OCI-LY7 (cell line): ENCODE measurements around the gene IKZF3. TPM values are rescaled to one million over a fixed set of nuclear protein-coding genes. Genes with fewer than 3 reads are reported as not detected.

ENCODE experiments used
- BruUV-seq: library from RNA; stranded (reverse); fragments of 400-500 nt; replicated peaks from 2 replicates; lab custom pipeline; 2021; lab: Mats Ljungman, UMichigan
- CTCF ChIA-PET: fragments of 300-600 bp; sonication (Branson Sonifier 250); formaldehyde crosslinking; loops from one replicate; lab custom pipeline; 2022; ENCODE audit warnings: antibody characterized with exemption; ENCODE audit not compliant: unreplicated experiment; lab: Charles Lee
- POLR2A ChIA-PET: fragments of 300-600 bp; sonication (Branson Sonifier 250); formaldehyde crosslinking; loops from one replicate; lab custom pipeline; 2022; ENCODE audit warnings: antibody characterized with exemption; lab: Charles Lee
- DNase-seq: peaks from one replicate; pipeline ENCODE4 v3.0.0-alpha.2; 2015; ENCODE audit warnings: low spot score
- H2AFZ ChIP-seq: fragments of 200-600 bp; sonication (generic), shearing (Covaris generic); 2 replicates; pipeline ENCODE4 v1.6.1; 2014; ENCODE audit warnings: mild to moderate bottlenecking, antibody characterized with exemption, low read length, moderate library complexity
- H3K27ac ChIP-seq: fragments of 200-600 bp; sonication (generic); 2 replicates; pipeline ENCODE4 v1.5.1; 2014; ENCODE audit warnings: mixed run types, low read depth, mild to moderate bottlenecking, moderate library complexity, low read length, inconsistent platforms; ENCODE audit not compliant: poor library complexity, severe bottlenecking
- H3K36me3 ChIP-seq: fragments of 200-600 bp; sonication (generic); 2 replicates; pipeline ENCODE4 v1.6.1; 2014; ENCODE audit warnings: mild to moderate bottlenecking, antibody characterized with exemption, low read length, moderate library complexity, mixed read lengths; ENCODE audit not compliant: insufficient read depth
- H3K4me1 ChIP-seq: fragments of 200-600 bp; sonication (generic); 2 replicates; pipeline ENCODE4 v1.5.1; 2014; ENCODE audit warnings: mild to moderate bottlenecking, low read length; ENCODE audit not compliant: insufficient read depth, poor library complexity, severe bottlenecking
- H3K4me2 ChIP-seq: fragments of 200-600 bp; sonication (generic); 2 replicates; pipeline ENCODE4 v1.6.1; 2014; ENCODE audit warnings: mild to moderate bottlenecking, low read length
- H3K4me3 ChIP-seq: fragments of 200-600 bp; sonication (generic); 2 replicates; pipeline ENCODE4 v1.5.1; 2014; ENCODE audit warnings: mild to moderate bottlenecking, low read depth, low read length; ENCODE audit not compliant: poor library complexity, severe bottlenecking
- H3K79me2 ChIP-seq: fragments of 200-600 bp; sonication (generic); 2 replicates; pipeline ENCODE4 v1.6.1; 2016; ENCODE audit warnings: low read depth, mild to moderate bottlenecking, low read length, moderate library complexity, mixed read lengths; ENCODE audit not compliant: insufficient read depth
- H3K9me2 ChIP-seq: fragments of 200-600 bp; sonication (generic); 2 replicates; pipeline ENCODE4 v1.6.1; 2016; ENCODE audit warnings: mild to moderate bottlenecking, low read length, mixed read lengths; ENCODE audit not compliant: insufficient read depth
- H3K9me3 ChIP-seq: fragments of 200-600 bp; sonication (generic); 2 replicates; pipeline ENCODE4 v1.6.1; 2014; ENCODE audit warnings: mild to moderate bottlenecking, mixed run types, low read length, mixed read lengths
- H4K20me1 ChIP-seq: fragments of 200-600 bp; sonication (generic); 2 replicates; pipeline ENCODE4 v1.6.1; 2014; ENCODE audit warnings: mild to moderate bottlenecking, antibody characterized with exemption, low read length, moderate library complexity, mixed read lengths; ENCODE audit not compliant: insufficient read depth
- EZH2phosphoT487 ChIP-seq: fragments of 200-600 bp; sonication (generic); IDR thresholded peaks from 2 replicates; pipeline ENCODE4 v1.6.1; 2018; ENCODE audit warnings: low read depth, borderline replicate concordance, mild to moderate bottlenecking, mixed run types, antibody characterized with exemption, low read length, moderate library complexity, mixed read lengths
- intact Hi-C: fragments of 100-400 bp; cut with micrococcal nuclease; formaldehyde crosslinking; loops from one replicate; pipeline ENCODE4 v1.10.0; 2022; ENCODE audit not compliant: unreplicated experiment
- total RNA-seq, 2 experiments: library from RNA; depleted of rRNA in 1 of 2; stranded (reverse); fragments of >200 nt in 1 of 2; shearing (Covaris generic) in 1 of 2; gene quantifications; 2 replicates each; pipeline ENCODE4 v1.2.3, GENCODE V29; 2014 to 2022
- TF ChIP-seq, protein P1 (sequence below): fragments of 200-600 bp; sonication (generic); conservative IDR thresholded peaks from 2 replicates; pipeline ENCODE4 v1.5.1; 2014; ENCODE audit warnings: mild to moderate bottlenecking, antibody characterized with exemption, low read length, moderate library complexity, mixed read lengths

IKZF3 gene
- total RNA-seq, 2 experiments from 2014 or later = 54.7 to 134 TPM

- TF ChIP-seq EZH2phosphoT487 = no peak
- TF ChIP-seq, protein P1, sequence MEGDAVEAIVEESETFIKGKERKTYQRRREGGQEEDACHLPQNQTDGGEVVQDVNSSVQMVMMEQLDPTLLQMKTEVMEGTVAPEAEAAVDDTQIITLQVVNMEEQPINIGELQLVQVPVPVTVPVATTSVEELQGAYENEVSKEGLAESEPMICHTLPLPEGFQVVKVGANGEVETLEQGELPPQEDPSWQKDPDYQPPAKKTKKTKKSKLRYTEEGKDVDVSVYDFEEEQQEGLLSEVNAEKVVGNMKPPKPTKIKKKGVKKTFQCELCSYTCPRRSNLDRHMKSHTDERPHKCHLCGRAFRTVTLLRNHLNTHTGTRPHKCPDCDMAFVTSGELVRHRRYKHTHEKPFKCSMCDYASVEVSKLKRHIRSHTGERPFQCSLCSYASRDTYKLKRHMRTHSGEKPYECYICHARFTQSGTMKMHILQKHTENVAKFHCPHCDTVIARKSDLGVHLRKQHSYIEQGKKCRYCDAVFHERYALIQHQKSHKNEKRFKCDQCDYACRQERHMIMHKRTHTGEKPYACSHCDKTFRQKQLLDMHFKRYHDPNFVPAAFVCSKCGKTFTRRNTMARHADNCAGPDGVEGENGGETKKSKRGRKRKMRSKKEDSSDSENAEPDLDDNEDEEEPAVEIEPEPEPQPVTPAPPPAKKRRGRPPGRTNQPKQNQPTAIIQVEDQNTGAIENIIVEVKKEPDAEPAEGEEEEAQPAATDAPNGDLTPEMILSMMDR = no peak
- BruUV-seq = no TSS peak
- DNase-seq = no peak
- Histone ChIP-seq H3K4me1 (peaks cover 56% of the 10 kb centered on the region), H4K20me1 (peaks cover 8% of the 10 kb centered on the region; the same call in 1 of the 2 replicates), H3K4me3 (no peak overlapping the region), H3K4me2 (no peak overlapping the region), H3K9me3 (no peaks in the 10 kb centered on the region), H2AFZ (no peak overlapping the region), H3K36me3 (peaks cover 73% of the 10 kb centered on the region), H3K79me2 (peaks cover 71% of the 10 kb centered on the region; the same call in 1 of the 2 replicates), H3K27ac (peak overlapping the region; percentile 5), H3K9me2 (no peaks in the 10 kb centered on the region)
- intact Hi-C loops = no loop called here
- CTCF ChIA-PET = no interaction called here
- POLR2A ChIA-PET = no interaction called here
These were observed 102.1 kb downstream of the IKZF3 start for GRCh38 chr17:39761861-39762496.

DNA sequence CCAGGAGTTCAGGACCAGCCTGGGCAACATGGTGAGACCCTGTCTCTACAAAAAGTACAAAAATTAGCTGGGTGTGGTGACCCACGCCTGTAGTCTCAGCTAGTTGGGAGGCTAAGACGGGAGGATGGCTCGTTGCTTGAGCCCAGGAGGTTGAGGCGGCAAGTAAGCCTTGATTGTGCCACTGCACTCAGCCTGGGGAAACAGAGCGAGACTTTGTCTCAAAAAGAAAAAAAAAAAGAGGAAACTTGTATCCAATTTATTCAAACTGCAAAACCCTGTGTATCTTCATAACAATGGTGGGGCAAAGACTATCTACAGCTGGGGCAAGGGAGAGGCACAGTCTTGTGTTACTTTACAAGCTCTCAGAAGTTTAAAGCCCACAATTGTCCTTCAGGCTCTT is 104.9 kb downstream of the IKZF3 start:
- Histone ChIP-seq H3K4me2 (peak overlapping the region; percentile 94), H3K36me3 (peaks cover 46% of the 10 kb centered on the region), H3K9me2 (no peaks in the 10 kb centered on the region), H2AFZ (no peak overlapping the region), H3K27ac (peak overlapping the region; percentile 99), H3K4me3 (no peak overlapping the region), H4K20me1 (no peaks in the 10 kb centered on the region), H3K9me3 (no peaks in the 10 kb centered on the region), H3K79me2 (peaks cover 45% of the 10 kb centered on the region; the same call in 1 of the 2 replicates), H3K4me1 (peaks cover 68% of the 10 kb centered on the region)
- TF ChIP-seq EZH2phosphoT487 = no peak
- TF ChIP-seq, protein P1 = no peak
- no TSS peak for BruUV-seq
- POLR2A ChIA-PET = interaction anchor here (0.6 to 3.1 kb wide), 9 partner anchors 11 to 142 kb away, joined by 3 to 24 read pairs (median 3); no protein-coding TSS in a partner anchor
- CTCF ChIA-PET = no interaction called here
- DNase-seq = peak; percentile 72
- intact Hi-C loops = loop anchor here (5.0 to 10.0 kb wide), 3 partner anchors 88 to 304 kb away; partner anchors contain the start of gene MED1
